Measurements from ENCODE around the gene SLC10A6. TPM values are rescaled to one million over a fixed set of nuclear protein-coding genes. Genes with fewer than 3 reads are reported as not detected.
"Not testable (repeated sequence)": the region's sequence is repeated elsewhere in the genome, so short reads cannot be mapped to it uniquely, and the experiment has no call there.

Gene SLC10A6
- total RNA-seq (2014; rRNA removed; shearing (Covaris generic); ENCODE audit: low replicate concordance): not detected in 2 replicates

- Histone ChIP-seq H3K9me3 (no peaks in the 10 kb centered on the region), H3K36me3 (no peaks in the 10 kb centered on the region), H3K27me3 (no peaks in the 10 kb centered on the region), H3K4me3 (no peak within 1 kb of the TSS)
- no peak for DNase-seq
These were observed at the start of gene SLC10A6 for GRCh38 chr4:86848732-86849619. Gene SLC10A6, minus strand, starts transcription at chr4:86849384. Its CDS starts 269 bp downstream, at chr4:86849115.

DNA sequence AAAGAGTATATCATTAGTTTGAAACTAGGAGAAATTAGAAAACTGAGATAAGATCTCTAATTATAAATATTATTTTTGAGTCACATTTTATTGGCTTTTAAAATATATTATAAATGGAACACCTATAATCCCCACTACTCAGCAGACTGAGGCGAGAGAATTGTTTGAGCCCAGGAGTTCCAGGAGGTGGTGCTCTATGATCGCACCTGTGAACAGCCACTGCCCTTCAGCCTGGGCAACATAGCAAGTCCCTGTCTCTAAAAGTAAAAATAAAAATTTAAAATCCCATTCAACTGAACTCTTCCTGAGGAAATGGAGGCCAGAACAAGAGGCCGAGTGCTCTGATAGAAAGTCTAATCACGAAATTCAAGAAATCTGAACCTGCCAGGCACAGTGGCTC is 49.4 kb upstream of the SLC10A6 start:
- Histone ChIP-seq H3K36me3 (no peaks in the 10 kb centered on the region), H3K4me3 (no peak overlapping the region), H3K27me3 (no peaks in the 10 kb centered on the region), H3K9me3 (no peaks in the 10 kb centered on the region)
- no peak for DNase-seq

- no peaks in the 10 kb centered on the region for H3K9me3 ChIP-seq
- H3K4me3 ChIP-seq: no peak overlapping the region
- no peaks in the 10 kb centered on the region for H3K27me3 ChIP-seq
- no peak for DNase-seq
- H3K36me3 ChIP-seq: no peaks in the 10 kb centered on the region
These were observed 47.4 kb upstream of the SLC10A6 start for GRCh38 chr4:86896596-86896995.

GRCh38 chr4:86895692-86896488 is 46.7 kb upstream of the SLC10A6 start:
- H3K36me3 ChIP-seq: no peaks in the 10 kb centered on the region
- H3K4me3 ChIP-seq: no peak overlapping the region
- H3K9me3 ChIP-seq: no peaks in the 10 kb centered on the region
- no peak for DNase-seq
- no peaks in the 10 kb centered on the region for H3K27me3 ChIP-seq

DNA sequence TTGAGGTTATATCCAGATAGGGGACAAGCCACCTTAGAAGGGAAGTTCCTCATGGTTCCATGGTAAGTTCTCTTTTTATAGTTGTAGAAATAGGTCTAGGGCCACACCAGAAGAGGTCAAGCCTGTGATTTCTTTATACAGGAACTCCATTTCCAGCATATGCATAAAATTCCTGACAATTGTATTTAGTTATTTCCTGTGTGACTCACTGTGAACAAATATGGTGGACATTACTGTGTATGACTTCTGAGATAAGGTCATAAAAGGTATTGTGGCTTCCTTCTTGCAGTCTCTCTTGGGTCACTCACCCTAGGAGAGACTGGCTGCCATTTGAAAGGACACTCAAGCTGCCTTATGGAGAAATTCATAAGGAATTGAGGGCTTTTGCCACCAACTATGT is 45.3 kb upstream of the SLC10A6 start:
- DNase-seq: no peak
- H3K27me3 ChIP-seq: no peaks in the 10 kb centered on the region
- H3K9me3 ChIP-seq: no peaks in the 10 kb centered on the region
- H3K4me3 ChIP-seq: no peak overlapping the region
- H3K36me3 ChIP-seq: no peaks in the 10 kb centered on the region

GRCh38 chr4:86893136-86893535 is 44.0 kb upstream of the SLC10A6 start:
- no peaks in the 10 kb centered on the region for H3K27me3 ChIP-seq
- no peaks in the 10 kb centered on the region for H3K9me3 ChIP-seq
- H3K36me3 ChIP-seq: no peaks in the 10 kb centered on the region
- no peak for DNase-seq
- H3K4me3 ChIP-seq: no peak overlapping the region

GRCh38 chr4:86892636-86892960 is 43.4 kb upstream of the SLC10A6 start:
- Histone ChIP-seq H3K36me3 (no peaks in the 10 kb centered on the region), H3K9me3 (no peaks in the 10 kb centered on the region), H3K27me3 (no peaks in the 10 kb centered on the region), H3K4me3 (peak overlapping the region; percentile 68)
- no peak for DNase-seq

DNA sequence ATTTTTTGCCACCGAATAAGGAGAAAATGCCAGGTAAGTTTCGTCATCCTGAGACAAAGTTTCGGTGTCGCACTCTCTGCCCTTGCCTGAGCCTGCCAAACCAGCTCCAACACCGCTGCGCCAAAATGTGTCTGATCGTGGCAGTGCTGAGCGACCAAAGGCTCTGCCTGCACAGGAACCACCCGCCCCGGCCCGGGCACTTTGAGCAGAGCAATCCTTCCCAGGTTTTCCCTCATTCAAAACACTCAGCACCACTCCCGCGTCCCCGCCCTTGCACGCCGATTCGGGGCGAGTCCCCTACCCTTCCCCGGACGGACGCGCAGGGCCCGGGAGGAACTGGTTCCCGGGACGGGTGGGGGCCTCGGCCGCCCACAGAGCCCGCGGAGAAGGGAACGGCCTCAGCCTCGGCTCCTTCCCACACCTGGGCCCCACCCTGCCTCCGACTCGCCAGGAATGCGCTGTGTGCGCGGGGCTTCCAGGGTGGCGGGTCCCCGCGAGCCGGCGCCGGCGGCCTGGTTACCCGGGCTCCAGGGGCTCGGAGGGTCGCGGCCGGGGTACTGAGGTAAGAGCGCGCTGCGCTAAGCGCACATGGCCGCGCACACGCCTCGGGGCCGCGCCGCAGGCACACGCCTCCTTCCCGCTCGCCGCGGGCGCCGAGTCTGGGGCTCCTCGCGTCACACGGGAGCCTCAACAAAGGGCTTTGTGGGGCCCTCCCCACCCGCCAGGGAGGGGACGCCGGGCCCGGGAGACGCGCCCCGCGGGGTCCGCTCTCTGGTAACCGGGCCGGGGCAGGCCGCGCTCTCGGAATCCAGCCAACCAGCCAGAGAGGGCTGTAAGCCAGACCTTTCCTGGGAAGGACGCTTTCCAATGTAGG is 42.8 kb upstream of the SLC10A6 start, which contains the start of gene C4orf36:
Gene C4orf36 (minus strand): TSS at position 661 of the 874 bp plus-strand sequence. CDS start 902 bp downstream, outside the sequence.
- Histone ChIP-seq H3K36me3 (no peaks in the 10 kb centered on the region), H3K27me3 (no peaks in the 10 kb centered on the region), H3K9me3 (no peaks in the 10 kb centered on the region), H3K4me3 (peak within 1 kb of the TSS; percentile 68)
- DNase-seq: peak; percentile 67

GRCh38 chr4:86890790-86891189 is 41.6 kb upstream of the SLC10A6 start:
- Histone ChIP-seq H3K4me3 (no peak overlapping the region), H3K36me3 (no peaks in the 10 kb centered on the region), H3K9me3 (no peaks in the 10 kb centered on the region), H3K27me3 (no peaks in the 10 kb centered on the region)
- DNase-seq: no peak

GRCh38 chr4:86879641-86880040 is 30.5 kb upstream of the SLC10A6 start:
- H3K9me3 ChIP-seq: 0 out of 2 replicates have a peak, but pooled peaks cover 7% of the 10 kb centered on the region
- DNase-seq: no peak

GRCh38 chr4:86878640-86879039 is 29.5 kb upstream of the SLC10A6 start:
- H3K9me3 ChIP-seq: 0 out of 2 replicates have a peak, but pooled peaks cover 7% of the 10 kb centered on the region
- no peak for DNase-seq
- H3K27me3 ChIP-seq: no peaks in the 10 kb centered on the region

More at GRCh38 chr4:86879641-86880040, 30.5 kb upstream of the SLC10A6 start:
- Histone ChIP-seq H3K36me3 (no peaks in the 10 kb centered on the region), H3K27me3 (no peaks in the 10 kb centered on the region), H3K4me3 (no peak overlapping the region)

GRCh38 chr4:86876894-86877685 is 27.9 kb upstream of the SLC10A6 start:
- H3K4me3 ChIP-seq: no peak overlapping the region

More at GRCh38 chr4:86878640-86879039, 29.5 kb upstream of the SLC10A6 start:
- H3K4me3 ChIP-seq: no peak overlapping the region
- H3K36me3 ChIP-seq: no peaks in the 10 kb centered on the region

GRCh38 chr4:86875436-86875835 is 26.3 kb upstream of the SLC10A6 start:
- H3K27me3 ChIP-seq, H3K4me3 ChIP-seq, H3K9me3 ChIP-seq, DNase-seq, H3K36me3 ChIP-seq: not testable (repeated sequence)

More at GRCh38 chr4:86876894-86877685, 27.9 kb upstream of the SLC10A6 start:
- 0 out of 2 replicates have a peak, but pooled peaks cover 7% of the 10 kb centered on the region for H3K9me3 ChIP-seq
- H3K27me3 ChIP-seq: no peaks in the 10 kb centered on the region
- DNase-seq: no peak
- no peaks in the 10 kb centered on the region for H3K36me3 ChIP-seq

GRCh38 chr4:86872135-86872534 is 23.0 kb upstream of the SLC10A6 start:
- H3K4me3 ChIP-seq: no peak overlapping the region
- no peaks in the 10 kb centered on the region for H3K9me3 ChIP-seq
- no peak for DNase-seq
- no peaks in the 10 kb centered on the region for H3K27me3 ChIP-seq
- H3K36me3 ChIP-seq: no peaks in the 10 kb centered on the region

GRCh38 chr4:86870442-86871069 is 21.4 kb upstream of the SLC10A6 start:
- DNase-seq: no peak
- no peak overlapping the region for H3K4me3 ChIP-seq
- no peaks in the 10 kb centered on the region for H3K9me3 ChIP-seq
- no peaks in the 10 kb centered on the region for H3K36me3 ChIP-seq
- H3K27me3 ChIP-seq: no peaks in the 10 kb centered on the region
